Measurements from ENCODE around the gene ABLIM1.

Gene ABLIM1

GRCh38 chr10:114618722-114619121, 39.4 kb downstream of the ABLIM1 start:
- no peak for DNase-seq

GRCh38 chr10:114616516-114616915, 41.6 kb downstream of the ABLIM1 start:
- no peak for DNase-seq

- DNase-seq: no peak
Measured at GRCh38 chr10:114616103-114616502, 42.0 kb downstream of the ABLIM1 start.

GRCh38 chr10:114615600-114616007, 42.5 kb downstream of the ABLIM1 start:
- no peak for DNase-seq

GRCh38 chr10:114613237-114613979, 44.7 kb downstream of the ABLIM1 start:
- DNase-seq: no peak

GRCh38 chr10:114611617-114612016, 46.5 kb downstream of the ABLIM1 start:
- no peak for DNase-seq

- DNase-seq: no peak
Measured at GRCh38 chr10:114609518-114610426, 48.3 kb downstream of the ABLIM1 start.

GRCh38 chr10:114607358-114607998, 50.6 kb downstream of the ABLIM1 start:
- DNase-seq: no peak

GRCh38 chr10:114605155-114605797, 52.8 kb downstream of the ABLIM1 start:
- no peak for DNase-seq

GRCh38 chr10:114604357-114605130, 53.5 kb downstream of the ABLIM1 start:
- no peak for DNase-seq

- no peak for DNase-seq
Measured at GRCh38 chr10:114603948-114604347, 54.1 kb downstream of the ABLIM1 start.

- no peak for DNase-seq
Measured at GRCh38 chr10:114603303-114603702, 54.8 kb downstream of the ABLIM1 start.

GRCh38 chr10:114600057-114600456, 58.0 kb downstream of the ABLIM1 start:
- DNase-seq: no peak

- no peak for DNase-seq
Measured at GRCh38 chr10:114596793-114597192, 61.3 kb downstream of the ABLIM1 start.

- DNase-seq: no peak
Measured at GRCh38 chr10:114593816-114594468, 64.1 kb downstream of the ABLIM1 start.

- peak in 1 of 2 experiments; percentile 50 for DNase-seq
Measured at GRCh38 chr10:114593240-114593792, 64.8 kb downstream of the ABLIM1 start.

GRCh38 chr10:114590993-114591392, 67.1 kb downstream of the ABLIM1 start:
- no peak for DNase-seq

GRCh38 chr10:114584419-114584818, 73.7 kb downstream of the ABLIM1 start:
- no peak for DNase-seq

GRCh38 chr10:114581071-114581470, 77.0 kb downstream of the ABLIM1 start:
- DNase-seq: no peak

- no peak for DNase-seq
Measured at GRCh38 chr10:114577133-114577532, 80.9 kb downstream of the ABLIM1 start.

- DNase-seq: no peak
Measured at GRCh38 chr10:114576716-114577115, 81.4 kb downstream of the ABLIM1 start.
